ENCODE data around the gene DAGLB. TPM values are rescaled to one million over a fixed set of nuclear protein-coding genes. Genes with fewer than 3 reads are reported as not detected.
"Not testable (repeated sequence)": the region's sequence is repeated elsewhere in the genome, so short reads cannot be mapped to it uniquely, and the experiment has no call there.

The DAGLB gene
- total RNA-seq, 1 experiment from 2014 or later = 15.0 TPM

DNA sequence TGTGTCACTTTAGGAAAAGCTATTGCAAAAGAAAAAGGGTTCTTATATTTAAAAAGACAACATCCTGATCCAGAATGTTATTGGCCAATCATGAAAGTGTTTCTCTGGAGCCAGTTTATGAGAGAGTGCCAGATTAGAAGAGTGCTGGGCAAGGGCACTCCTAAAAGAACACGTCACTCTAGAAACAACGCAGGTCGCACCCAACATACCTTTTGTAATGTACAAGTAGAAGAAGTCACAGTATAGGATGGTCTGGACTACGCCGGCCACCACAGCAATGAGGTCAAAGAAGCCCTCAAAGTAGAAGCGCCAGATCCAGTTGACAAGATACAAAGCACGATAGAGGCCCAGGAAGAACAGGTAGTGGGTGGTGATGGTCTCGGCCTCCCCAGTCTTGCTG, 18.1 kb upstream of the DAGLB start:
- in situ Hi-C loops (cut with HindIII; ENCODE audit: low pct_unique_long_range_greater_than_20kb, low sequenced_read_pairs) = no loop called here

DNA sequence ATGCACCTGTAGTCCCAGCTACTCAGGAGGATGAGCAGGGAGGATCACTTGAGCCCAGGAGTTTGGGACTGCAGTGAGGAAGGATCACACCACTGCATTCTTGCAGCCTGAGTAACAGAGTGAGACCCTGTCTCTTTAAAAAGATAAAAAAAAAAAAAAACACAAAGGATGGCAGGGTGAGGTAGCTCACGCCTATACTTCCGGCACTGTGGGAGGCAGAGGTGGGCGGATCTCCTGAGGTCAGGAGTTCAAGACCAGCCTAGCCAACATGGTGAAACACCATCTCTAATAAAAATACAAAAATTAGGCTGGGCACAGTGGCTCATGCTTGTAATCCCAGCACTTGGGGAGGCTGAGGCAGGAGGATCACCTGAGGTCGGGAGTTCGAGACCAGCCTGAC, 15.9 kb upstream of the DAGLB start:
- DNase-seq (ENCODE audit: low read depth); in situ Hi-C loops (cut with HindIII; ENCODE audit: low pct_unique_long_range_greater_than_20kb, low sequenced_read_pairs): not testable (repeated sequence)

More for the DNA sequence above, 18.1 kb upstream of the DAGLB start:
- no peak for DNase-seq (ENCODE audit: low read depth)

DNA sequence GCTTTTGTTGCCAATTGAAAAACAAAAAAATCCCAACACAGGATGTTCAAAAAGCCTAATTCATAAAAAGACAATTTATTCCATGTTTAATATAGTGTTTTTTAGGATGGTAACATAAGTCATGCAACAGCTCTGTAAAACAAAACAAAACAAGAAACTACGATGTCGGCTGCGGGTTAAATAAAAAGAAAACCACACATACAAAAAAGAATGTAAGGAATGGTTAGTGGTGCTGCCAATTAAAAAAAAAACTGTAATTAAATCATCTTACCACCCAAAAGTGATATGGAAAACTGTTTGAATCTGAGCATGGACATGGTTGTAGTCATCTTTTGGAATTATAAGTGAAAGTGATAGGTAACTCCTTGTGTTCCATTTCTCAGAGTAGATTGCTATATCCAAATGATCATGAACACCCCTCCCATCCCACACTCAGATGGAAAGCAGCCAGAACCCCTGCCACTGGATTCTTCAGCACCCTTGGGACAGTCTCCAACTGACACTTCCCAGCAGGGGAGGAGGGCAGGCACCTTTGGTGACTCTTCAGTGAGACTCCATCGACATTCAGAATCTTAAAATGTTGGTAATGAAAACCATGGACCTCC, 14.3 kb upstream of the DAGLB start:
- DNase-seq (ENCODE audit: low read depth) = no peak
- in situ Hi-C loops (cut with HindIII; ENCODE audit: low pct_unique_long_range_greater_than_20kb, low sequenced_read_pairs) = no loop called here

DNA sequence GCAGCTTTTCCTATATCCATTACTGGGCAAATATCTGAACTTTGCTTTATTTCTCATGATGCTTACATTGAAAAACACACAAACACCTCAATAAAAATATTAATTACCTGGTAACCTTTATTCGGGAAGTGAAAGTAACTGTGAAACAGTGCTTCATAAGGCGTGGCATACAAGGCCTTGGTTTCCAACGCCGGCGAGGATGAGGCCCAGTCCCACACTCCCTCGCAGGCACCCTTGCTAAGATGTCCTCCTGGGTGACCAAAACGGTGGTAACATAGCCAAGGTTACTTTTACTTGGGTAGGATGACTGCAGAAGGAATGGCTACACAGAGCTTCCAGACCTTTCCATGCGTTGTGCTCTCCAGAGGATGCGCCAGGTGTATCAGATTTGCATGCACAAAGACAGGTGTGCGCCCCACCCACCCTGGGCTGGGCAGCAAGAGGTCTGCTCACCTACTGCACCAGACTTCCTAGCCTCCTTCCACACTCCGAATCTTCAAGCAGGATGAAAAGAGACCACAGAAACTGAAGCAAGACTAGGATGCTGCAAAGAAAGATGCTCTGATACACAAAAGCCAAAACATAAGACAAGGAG, 13.3 kb upstream of the DAGLB start:
- no peak for DNase-seq (ENCODE audit: low read depth)
- in situ Hi-C loops (cut with HindIII; ENCODE audit: low pct_unique_long_range_greater_than_20kb, low sequenced_read_pairs) = no loop called here

DNA sequence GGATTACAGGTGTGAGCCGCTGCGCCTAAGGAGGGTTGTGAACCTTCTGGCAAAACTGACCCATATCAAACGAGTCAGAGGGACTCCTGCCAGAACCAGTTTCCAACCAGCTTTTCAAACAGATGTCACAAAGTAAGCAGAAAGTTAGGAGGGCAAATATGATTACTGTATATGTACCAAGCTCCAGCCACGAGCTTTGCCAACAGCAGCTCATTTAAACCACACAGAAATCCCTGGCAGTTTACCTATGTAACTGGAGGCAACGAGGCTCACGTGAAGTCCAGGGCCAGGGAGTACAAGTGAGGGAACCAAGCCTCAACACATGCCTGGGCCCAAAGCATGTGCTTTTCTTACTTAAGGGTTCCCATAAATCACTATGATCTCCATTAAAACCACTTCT, 12.5 kb upstream of the DAGLB start:
- no peak for DNase-seq (ENCODE audit: low read depth)
- in situ Hi-C loops (cut with HindIII; ENCODE audit: low pct_unique_long_range_greater_than_20kb, low sequenced_read_pairs) = no loop called here

DNA sequence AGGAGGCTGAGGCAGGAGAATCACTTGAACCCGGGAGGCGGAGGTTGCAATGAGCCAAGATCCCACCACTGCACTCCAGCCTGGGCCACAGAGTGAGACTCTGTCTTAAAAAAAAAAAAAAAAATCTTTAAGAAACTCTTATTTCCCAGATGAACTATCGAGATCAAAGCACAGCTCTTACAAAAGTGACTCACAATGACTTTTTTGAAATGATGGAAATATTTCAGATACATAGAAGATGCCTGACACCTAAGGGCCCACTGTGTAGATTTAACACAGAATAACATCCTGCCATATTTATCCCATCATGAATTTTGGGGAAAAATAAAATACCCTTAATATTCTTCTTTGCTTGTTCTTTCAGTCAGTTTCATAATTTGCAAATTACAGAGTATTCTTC, 10.9 kb upstream of the DAGLB start:
- in situ Hi-C loops (cut with HindIII; ENCODE audit: low pct_unique_long_range_greater_than_20kb, low sequenced_read_pairs); DNase-seq (ENCODE audit: low read depth): not testable (repeated sequence)

DNA sequence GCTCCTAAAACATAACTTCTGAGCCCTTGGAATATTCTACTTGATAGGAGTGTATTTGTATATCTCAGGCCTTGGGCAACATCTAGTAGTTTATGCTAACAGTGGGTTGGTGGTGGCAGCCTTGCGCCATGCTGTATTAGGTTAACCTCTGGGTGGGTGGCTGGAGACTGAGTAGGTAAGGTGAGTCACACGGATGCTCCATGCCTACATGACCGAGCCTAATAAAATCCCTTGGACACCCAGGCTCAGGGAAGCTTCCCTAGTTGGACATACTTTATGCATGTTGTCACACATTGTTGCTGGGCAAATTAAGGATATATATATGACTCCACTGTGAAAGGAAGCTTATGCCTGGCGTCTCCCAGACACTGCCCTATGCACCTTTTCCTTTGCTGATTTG, 6.0 kb upstream of the DAGLB start:
- in situ Hi-C loops (cut with HindIII; ENCODE audit: low pct_unique_long_range_greater_than_20kb, low sequenced_read_pairs) = no loop called here
- DNase-seq (ENCODE audit: low read depth) = peak; percentile 65

DNA sequence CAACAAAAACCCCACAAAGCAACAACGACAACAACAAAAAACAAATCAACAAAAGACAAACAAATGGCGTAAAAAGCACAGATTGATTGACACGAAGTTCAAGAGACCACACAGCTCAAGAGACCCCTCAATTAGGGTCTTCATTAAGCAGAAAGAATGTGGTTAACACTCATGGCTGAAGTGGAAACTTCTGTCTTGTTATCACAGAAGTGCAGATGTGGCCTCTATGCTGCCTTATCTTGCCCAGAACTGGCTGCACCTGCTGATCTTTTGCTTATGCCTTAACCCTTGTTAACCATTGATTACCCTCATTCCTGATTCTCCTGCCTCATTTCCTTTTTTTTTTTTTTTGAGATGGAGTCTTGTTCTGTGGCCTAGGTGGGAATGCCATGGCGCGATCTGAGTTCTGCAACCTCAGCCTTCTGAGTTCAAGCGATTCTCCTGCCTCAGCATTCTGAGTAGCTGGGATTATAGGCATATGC, 3.5 kb upstream of the DAGLB start:
- in situ Hi-C loops (cut with HindIII; ENCODE audit: low pct_unique_long_range_greater_than_20kb, low sequenced_read_pairs) = no loop called here
- no peak for DNase-seq (ENCODE audit: low read depth)

DNA sequence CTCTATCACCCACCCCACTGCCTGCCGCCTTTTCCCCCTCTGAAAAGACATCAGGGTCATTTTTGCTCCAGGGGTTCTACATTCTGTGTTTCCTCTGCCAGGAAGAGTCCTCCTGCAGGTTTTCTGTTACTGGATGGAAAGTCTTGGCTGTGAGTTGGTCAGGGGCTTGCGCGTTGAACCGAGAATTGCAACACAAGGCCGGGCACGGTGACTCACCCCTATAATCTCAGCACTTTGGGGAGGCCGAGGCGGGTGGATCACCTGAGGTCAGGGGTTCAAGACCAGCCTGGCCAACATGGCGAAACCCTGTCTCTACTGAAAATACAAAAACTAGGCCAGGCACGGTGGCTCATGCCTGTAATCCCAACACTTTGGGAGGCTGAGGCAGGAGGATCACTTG, 2.8 kb upstream of the DAGLB start:
- peak; percentile 44 for DNase-seq (ENCODE audit: low read depth)
- in situ Hi-C loops (cut with HindIII; ENCODE audit: low pct_unique_long_range_greater_than_20kb, low sequenced_read_pairs) = not testable (repeated sequence)

DNA sequence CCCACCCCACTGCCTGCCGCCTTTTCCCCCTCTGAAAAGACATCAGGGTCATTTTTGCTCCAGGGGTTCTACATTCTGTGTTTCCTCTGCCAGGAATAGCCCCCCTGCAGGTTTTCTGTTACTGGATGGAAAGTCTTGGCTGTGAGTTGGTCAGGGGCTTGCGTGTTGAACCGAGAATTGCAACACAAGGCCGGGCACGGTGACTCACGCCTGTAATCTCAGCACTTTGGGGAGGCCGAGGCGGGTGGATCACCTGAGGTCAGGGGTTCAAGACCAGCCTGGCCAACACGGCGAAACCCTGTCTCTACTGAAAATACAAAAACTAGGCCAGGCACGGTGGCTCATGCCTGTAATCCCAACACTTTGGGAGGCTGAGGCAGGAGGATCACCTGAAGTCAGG, 2.1 kb upstream of the DAGLB start:
- in situ Hi-C loops (cut with HindIII; ENCODE audit: low pct_unique_long_range_greater_than_20kb, low sequenced_read_pairs) = not testable (repeated sequence)
- DNase-seq (ENCODE audit: low read depth) = peak; percentile 30

DNA sequence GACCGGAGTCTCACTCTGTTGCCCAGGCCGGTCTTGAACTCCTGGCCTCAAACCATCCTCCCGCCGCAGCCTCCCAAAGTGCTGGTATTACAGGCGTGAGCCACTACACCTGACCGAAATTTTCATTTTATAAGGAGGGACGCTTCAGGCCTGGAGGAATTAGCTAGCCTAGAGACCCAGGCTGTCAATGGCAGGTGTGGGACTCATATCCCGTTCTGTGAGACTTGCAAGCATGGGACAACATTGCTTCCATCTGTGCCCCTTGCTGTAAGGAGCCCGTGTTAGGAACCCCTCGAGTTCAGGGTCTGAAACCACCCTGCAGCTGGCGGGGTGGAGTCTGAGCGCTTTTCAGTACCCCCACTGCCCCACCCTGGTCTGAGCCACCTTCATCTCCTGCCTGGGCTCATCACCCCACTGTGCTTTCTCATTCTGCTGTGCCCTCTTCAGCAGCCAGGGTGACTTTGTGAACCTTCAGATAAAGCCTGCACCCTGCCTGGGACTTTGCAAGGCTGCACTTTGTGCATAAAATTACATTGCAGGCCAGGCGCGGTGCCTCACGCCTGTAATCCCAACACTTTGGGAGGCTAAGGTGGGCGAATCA, 1.3 kb upstream of the DAGLB start:
- in situ Hi-C loops (cut with HindIII; ENCODE audit: low pct_unique_long_range_greater_than_20kb, low sequenced_read_pairs) = no loop called here
- DNase-seq (ENCODE audit: low read depth) = no peak

DNA sequence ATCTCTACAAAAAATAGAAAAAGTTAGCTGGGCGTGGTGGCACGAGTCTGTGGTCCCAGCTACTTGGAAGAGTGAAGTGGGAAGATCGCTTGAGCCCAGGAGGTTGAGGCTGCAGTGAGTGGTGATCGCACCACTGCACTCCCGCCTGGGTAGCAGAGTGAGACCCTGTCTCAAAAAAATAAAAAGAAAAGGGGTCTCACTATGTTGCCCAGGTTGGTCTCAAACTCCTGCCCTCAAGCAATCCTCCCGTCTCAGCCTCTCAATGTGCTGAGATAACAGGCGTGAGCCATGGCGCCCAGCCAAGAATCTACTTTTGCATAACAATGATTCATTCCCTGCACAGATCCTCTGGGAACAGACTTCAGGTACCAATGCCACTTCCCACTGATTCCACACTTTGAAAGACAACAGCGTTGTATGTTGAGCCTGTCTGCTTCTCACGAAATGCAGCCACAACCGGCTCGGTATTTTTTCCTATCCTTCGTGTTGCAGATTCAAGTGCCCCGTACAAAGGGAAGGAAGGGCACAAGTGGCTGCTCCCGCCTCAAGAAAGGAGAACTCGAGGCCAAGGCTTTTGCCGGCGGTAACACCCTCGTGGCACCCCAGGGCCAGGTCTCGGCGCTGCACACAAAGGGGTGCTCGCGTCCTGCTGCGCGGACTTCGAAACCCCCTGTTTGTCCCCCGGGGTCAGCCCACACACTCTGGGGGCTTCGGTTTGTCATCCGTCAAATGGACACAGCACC, 745 bp downstream of the DAGLB start:
- peak; percentile 81 for DNase-seq (ENCODE audit: low read depth)

DNA sequence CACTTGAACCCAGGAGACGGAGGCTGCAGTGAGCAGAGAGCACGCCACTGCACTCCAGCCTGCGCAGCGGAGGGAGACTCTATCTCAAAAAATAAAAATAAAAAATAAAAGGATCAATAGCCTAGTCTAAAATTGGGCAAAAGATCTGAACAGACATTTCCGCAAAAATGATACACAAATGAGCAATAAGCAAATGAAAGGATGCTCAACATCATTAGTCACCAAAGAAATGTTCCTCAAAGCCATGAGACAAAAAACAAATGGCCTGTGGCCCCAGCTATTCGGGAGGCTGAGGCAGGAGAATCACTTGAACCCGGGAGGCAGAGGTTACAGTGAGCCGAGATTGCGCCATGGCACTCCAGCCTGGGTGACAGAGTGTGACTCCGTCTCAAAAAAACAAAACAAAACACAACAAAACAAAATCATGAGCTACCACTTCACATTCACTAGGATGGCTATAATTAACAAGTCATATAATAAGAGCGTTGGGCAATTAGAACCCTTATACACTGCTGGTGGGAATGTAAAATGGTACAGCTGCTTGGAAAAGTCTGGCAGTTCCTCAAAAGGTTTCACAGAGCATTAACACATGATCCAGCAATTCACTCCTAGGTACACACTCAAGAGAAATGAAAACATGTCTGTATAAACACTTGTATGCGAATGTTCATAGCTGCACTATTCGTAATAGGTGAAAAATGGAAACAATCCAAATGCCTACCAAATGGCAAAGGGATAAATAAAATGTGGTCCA, 3.1 kb downstream of the DAGLB start:
- in situ Hi-C loops (cut with HindIII; ENCODE audit: low pct_unique_long_range_greater_than_20kb, low sequenced_read_pairs) = no loop called here
- DNase-seq (ENCODE audit: low read depth) = no peak

More for the DNA sequence above, 745 bp downstream of the DAGLB start:
- in situ Hi-C loops (cut with HindIII; ENCODE audit: low pct_unique_long_range_greater_than_20kb, low sequenced_read_pairs) = no loop called here

DNA sequence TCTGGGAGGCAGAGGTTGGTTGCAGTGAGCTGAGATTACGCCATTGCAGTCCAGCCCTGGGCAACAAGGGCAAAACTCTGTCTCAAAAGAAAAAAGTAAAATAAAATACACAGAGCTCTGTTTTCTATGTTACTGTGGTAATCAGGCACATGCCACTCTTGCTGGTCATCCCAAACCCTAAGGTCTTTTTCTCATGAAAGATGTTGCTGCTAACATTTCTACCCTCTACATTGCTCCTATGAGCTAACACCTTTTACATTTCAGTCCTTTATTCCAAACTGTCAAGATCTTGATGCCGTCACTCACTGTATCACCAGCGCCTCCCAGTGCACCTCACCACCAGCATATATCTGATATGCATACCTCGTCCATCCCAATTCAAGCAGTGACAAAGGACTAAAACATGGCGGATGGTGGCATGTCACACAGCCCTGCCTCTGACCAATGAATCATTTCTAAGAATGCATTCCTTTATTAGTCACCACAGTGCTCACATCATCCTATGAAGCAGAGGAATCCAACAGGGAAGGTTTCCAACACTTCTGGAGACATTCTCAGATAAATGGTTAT, 4.3 kb downstream of the DAGLB start:
- peak; percentile 92 for DNase-seq (ENCODE audit: low read depth)
- in situ Hi-C loops (cut with HindIII; ENCODE audit: low pct_unique_long_range_greater_than_20kb, low sequenced_read_pairs) = no loop called here

DNA sequence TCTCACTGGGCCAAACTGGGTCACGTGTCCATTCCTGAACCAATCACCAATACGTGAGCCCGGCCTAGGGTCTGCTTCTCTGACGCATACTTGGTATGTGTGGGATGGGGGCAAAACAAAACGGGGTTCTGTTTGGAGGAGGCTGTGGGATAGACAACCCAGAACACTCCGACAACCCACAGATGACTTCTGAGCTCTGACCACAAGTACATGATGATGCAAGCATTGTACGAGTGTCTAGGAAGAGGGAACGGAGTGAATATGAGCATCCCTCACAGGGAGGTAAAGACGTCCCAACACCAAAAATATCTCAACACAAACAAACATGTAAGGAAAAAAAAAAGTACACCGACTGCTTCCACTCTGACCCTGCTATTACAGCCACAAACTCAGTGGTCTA, 5.6 kb downstream of the DAGLB start:
- in situ Hi-C loops (cut with HindIII; ENCODE audit: low pct_unique_long_range_greater_than_20kb, low sequenced_read_pairs) = no loop called here
- no peak for DNase-seq (ENCODE audit: low read depth)

DNA sequence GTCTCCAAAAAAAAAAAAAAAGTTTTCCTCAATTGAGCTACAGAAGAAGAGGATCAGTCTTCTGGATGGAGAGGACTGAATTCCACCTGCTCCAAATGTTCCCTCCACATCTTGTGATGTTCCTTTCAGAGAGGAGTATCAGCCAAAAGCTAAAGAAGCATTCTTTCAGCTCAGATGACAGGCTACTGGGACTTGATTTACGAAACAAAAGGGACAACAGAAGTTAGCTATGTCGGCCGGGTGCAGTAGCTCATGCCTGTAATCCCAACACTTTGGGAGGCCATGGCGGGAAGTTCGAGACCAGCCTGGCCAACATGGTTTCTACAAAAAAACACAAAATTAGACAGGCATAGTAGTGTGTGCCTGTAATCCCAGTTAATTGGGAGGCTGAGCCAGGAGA, 7.4 kb downstream of the DAGLB start:
- in situ Hi-C loops (cut with HindIII; ENCODE audit: low pct_unique_long_range_greater_than_20kb, low sequenced_read_pairs) = no loop called here
- DNase-seq (ENCODE audit: low read depth) = no peak

DNA sequence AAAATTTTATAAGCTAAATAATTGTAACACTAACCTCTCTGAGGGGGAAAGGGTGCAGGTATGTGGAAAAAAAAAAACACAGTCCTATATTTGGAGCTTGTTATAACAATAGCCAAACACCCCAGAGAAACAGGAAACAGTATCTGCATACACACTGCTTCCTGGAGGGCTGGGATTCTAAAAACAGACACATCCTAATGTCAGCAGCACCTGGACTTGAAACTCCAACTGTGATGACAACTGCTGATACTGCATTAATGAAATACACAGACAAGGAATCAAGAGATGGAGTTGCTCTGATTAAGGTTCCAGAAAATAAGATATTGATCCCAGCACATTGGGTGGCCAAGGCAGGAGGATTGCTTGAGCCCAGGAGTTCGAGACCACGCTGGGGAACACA, 9.3 kb downstream of the DAGLB start:
- in situ Hi-C loops (cut with HindIII; ENCODE audit: low pct_unique_long_range_greater_than_20kb, low sequenced_read_pairs) = no loop called here
- no peak for DNase-seq (ENCODE audit: low read depth)

DNA sequence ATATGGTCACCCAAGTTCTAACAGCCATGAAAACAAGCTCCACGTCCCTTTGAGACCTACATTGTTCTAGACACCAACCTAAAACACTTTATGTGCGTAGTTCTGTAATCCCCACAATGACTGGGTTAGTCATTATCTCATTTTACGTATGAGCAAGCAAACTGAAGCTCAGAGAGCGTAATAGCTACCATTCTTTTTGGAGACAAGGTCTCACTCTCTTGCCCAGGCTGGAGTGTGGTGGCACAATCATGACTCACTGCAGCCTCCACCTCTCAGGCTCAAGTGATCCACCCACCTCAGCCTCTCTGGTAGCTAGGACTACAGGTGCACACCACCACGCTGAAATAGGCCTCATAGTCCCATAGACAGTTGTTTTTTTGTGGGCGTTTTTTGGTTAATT, 10.5 kb downstream of the DAGLB start:
- no peak for DNase-seq (ENCODE audit: low read depth)

More for the DNA sequence above, 10.5 kb downstream of the DAGLB start:
- in situ Hi-C loops (cut with HindIII; ENCODE audit: low pct_unique_long_range_greater_than_20kb, low sequenced_read_pairs) = no loop called here

Measured in Caki2 (cell line).